GM12875 (cell line): Measurements from ENCODE around the gene MYOZ1.

Source experiments
- H3K4me3 ChIP-seq: one replicate; pipeline ENCODE4 v1.5.1; 2011; ENCODE audit warnings: low read depth, low read length, control low read depth
- CTCF ChIP-seq: IDR thresholded peaks from 2 replicates; pipeline ENCODE4 v1.5.1; 2011; ENCODE audit warnings: low read depth, mild to moderate bottlenecking, control low read depth, inconsistent platforms, low read length, moderate library complexity, borderline replicate concordance; ENCODE audit not compliant: insufficient read depth

Gene MYOZ1

GRCh38 chr10:73655257-73655989 is 14.1 kb upstream of the MYOZ1 start:
- no peak for TF ChIP-seq CTCF
- no peak overlapping the region for H3K4me3 ChIP-seq

GRCh38 chr10:73653701-73654100 is 12.4 kb upstream of the MYOZ1 start:
- 0 out of 2 replicates have a peak, but pooled peaks have one; percentile 14 for TF ChIP-seq CTCF

GRCh38 chr10:73653195-73653594 is 11.9 kb upstream of the MYOZ1 start:
- no peak for TF ChIP-seq CTCF
- no peak overlapping the region for H3K4me3 ChIP-seq

More at GRCh38 chr10:73653701-73654100, 12.4 kb upstream of the MYOZ1 start:
- H3K4me3 ChIP-seq, result no peak overlapping the region

- no peak for TF ChIP-seq CTCF
- no peak overlapping the region for H3K4me3 ChIP-seq
These were observed 9.5 kb upstream of the MYOZ1 start for GRCh38 chr10:73650537-73651331.

- no peak overlapping the region for H3K4me3 ChIP-seq
- no peak for TF ChIP-seq CTCF
These were observed 8.7 kb upstream of the MYOZ1 start for GRCh38 chr10:73649876-73650536.

- no peak overlapping the region for H3K4me3 ChIP-seq
- no peak for TF ChIP-seq CTCF
These were observed 7.9 kb upstream of the MYOZ1 start for GRCh38 chr10:73648975-73649829.
